Prostate gland (tissue), 2 donors: Measurements from ENCODE around the gene NYAP2.

Experiments used
- CTCF ChIP-seq, 4 experiments: fragments of 200-600 bp in 2 of 4; fragments of 450-650 bp in 2 of 4; sonication (generic) in 2 of 4; IDR thresholded peaks; 1 replicate in 3 of 4; 2 replicates in 1 of 4; pipeline ENCODE4 v1.5.1; 2016 to 2019; ENCODE audit warnings: antibody characterized with exemption in 4 of 4, mild to moderate bottlenecking in 2 of 4, moderate library complexity in 2 of 4
- POLR2A ChIP-seq: fragments of 450-650 bp; IDR thresholded peaks from one replicate; pipeline ENCODE4 v1.6.1; 2016; ENCODE audit warnings: antibody characterized with exemption, mild to moderate bottlenecking

GRCh38 chr2:225608136-225608535 lies 208.6 kb downstream of the NYAP2 start:
- TF ChIP-seq CTCF (IDR thresholded peaks at IDR 0.05) (no peak), POLR2A (no peak)
